ENCODE measurements around the gene PRAC2.

DNA sequence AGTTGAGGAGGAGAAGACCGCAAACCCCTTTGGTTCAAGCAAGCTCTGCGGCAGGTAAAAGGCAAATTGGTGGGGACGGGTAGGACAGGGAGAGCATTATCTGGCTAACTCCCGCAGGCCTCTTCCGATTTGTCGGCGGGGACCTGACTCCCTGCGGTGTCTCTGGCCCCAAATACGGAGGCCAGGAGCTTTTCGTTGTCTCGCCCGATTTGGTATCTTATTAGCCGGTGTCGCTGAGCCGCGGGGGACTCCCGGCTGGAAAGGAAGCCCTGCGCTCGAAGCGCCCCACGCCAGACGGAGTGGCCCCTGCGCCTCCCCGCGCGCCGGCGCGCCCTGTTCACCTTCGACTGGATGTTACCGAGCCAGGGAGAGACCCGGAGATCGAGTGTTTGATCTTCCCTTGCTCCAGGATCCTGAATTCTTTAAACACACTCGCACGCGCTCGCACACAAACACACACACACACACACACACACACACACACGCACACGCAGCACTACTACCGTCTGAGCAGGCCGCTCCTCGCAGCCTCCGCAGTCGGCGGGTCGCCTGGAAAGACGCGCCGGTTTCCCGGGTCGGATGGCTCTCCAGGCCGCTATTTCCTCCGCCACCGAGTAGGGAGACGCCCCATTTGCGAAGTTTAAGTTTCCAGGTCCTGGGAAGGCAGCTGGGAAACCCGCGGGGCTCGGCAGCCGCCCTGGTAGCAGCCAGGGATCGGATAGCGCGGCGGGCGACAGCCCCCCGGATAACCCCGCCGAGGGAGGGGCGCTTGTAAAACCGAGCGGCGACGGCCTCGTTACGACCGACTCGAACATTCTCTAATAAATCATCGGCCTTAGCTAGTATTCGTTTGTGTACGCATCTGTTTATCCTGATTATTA, 4.0 kb upstream of the PRAC2 start:
- no peak for TF ChIP-seq MYC (IDR thresholded peaks at IDR 0.05; ENCODE audit: low read depth, low read length)
- TF ChIP-seq, protein P1, sequence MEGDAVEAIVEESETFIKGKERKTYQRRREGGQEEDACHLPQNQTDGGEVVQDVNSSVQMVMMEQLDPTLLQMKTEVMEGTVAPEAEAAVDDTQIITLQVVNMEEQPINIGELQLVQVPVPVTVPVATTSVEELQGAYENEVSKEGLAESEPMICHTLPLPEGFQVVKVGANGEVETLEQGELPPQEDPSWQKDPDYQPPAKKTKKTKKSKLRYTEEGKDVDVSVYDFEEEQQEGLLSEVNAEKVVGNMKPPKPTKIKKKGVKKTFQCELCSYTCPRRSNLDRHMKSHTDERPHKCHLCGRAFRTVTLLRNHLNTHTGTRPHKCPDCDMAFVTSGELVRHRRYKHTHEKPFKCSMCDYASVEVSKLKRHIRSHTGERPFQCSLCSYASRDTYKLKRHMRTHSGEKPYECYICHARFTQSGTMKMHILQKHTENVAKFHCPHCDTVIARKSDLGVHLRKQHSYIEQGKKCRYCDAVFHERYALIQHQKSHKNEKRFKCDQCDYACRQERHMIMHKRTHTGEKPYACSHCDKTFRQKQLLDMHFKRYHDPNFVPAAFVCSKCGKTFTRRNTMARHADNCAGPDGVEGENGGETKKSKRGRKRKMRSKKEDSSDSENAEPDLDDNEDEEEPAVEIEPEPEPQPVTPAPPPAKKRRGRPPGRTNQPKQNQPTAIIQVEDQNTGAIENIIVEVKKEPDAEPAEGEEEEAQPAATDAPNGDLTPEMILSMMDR (IDR thresholded peaks at IDR 0.05; ENCODE audit: low read depth, low read length): no peak
